Panc1 (cell line): ENCODE measurements around the gene PCED1B.

ENCODE experiments used
- POLR2AphosphoS5 ChIP-seq: IDR thresholded peaks from 2 replicates; pipeline ENCODE4 v1.6.1; 2012; ENCODE audit warnings: mild to moderate bottlenecking, low read depth, low read length, moderate library complexity
- REST ChIP-seq, 2 experiments: IDR thresholded peaks; 2 replicates each; pipeline ENCODE4 v1.6.1; 2011 to 2012; ENCODE audit warnings: low read depth in 2 of 2, control low read depth in 1 of 2, low read length in 1 of 2, mild to moderate bottlenecking in 1 of 2, moderate library complexity in 1 of 2; ENCODE audit not compliant: insufficient read depth in 1 of 2
- SIN3A ChIP-seq: IDR thresholded peaks from 2 replicates; pipeline ENCODE4 v1.6.1; 2012; ENCODE audit warnings: low read depth, mild to moderate bottlenecking, low read length, moderate library complexity, borderline replicate concordance; ENCODE audit not compliant: insufficient read depth
- TCF7L2 ChIP-seq: IDR thresholded peaks from 2 replicates; pipeline ENCODE4 v1.6.1; 2011; ENCODE audit warnings: mild to moderate bottlenecking, low read depth, low read length, inconsistent platforms
- TF ChIP-seq, protein P1 (sequence below): fragments of 450-650 bp; IDR thresholded peaks from 2 replicates; pipeline ENCODE4 v1.5.1; 2017; ENCODE audit warnings: mild to moderate bottlenecking

GRCh38 chr12:47192051-47192450, 112.6 kb downstream of the PCED1B start:
- TF ChIP-seq, protein P1, sequence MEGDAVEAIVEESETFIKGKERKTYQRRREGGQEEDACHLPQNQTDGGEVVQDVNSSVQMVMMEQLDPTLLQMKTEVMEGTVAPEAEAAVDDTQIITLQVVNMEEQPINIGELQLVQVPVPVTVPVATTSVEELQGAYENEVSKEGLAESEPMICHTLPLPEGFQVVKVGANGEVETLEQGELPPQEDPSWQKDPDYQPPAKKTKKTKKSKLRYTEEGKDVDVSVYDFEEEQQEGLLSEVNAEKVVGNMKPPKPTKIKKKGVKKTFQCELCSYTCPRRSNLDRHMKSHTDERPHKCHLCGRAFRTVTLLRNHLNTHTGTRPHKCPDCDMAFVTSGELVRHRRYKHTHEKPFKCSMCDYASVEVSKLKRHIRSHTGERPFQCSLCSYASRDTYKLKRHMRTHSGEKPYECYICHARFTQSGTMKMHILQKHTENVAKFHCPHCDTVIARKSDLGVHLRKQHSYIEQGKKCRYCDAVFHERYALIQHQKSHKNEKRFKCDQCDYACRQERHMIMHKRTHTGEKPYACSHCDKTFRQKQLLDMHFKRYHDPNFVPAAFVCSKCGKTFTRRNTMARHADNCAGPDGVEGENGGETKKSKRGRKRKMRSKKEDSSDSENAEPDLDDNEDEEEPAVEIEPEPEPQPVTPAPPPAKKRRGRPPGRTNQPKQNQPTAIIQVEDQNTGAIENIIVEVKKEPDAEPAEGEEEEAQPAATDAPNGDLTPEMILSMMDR, result no peak
- TF ChIP-seq REST (IDR thresholded peaks at IDR 0.05; ENCODE audit: insufficient read depth in 1 of 2, low read depth in 2 of 2, low read length in 1 of 2) (no peak), POLR2AphosphoS5 (no peak), TCF7L2 (no peak), SIN3A (no peak)
